GM18951 (cell line): ENCODE measurements around the gene NDUFS6.

Experiments
- POLR2A ChIP-seq: IDR thresholded peaks from 4 replicates; pipeline ENCODE4 v1.6.1; 2011; ENCODE audit warnings: mild to moderate bottlenecking; ENCODE audit not compliant: insufficient read length, insufficient read depth; ENCODE audit errors: extremely low read depth
- in situ Hi-C: fragments of 300-500 bp; cut with MboI; formaldehyde crosslinking; loops from one replicate; pipeline ENCODE4 v1.12.0; 2022; ENCODE audit warnings: low sequenced_read_pairs, mixed read lengths, inconsistent platforms; ENCODE audit not compliant: unreplicated experiment

Gene NDUFS6

GRCh38 chr5:1769017-1769640 lies 32.1 kb upstream of the NDUFS6 start:
- no peak for TF ChIP-seq POLR2A
- in situ Hi-C loops, result loop anchor here (25.0 kb wide), 1 partner anchor 243 kb away; no protein-coding TSS in a partner anchor

DNA sequence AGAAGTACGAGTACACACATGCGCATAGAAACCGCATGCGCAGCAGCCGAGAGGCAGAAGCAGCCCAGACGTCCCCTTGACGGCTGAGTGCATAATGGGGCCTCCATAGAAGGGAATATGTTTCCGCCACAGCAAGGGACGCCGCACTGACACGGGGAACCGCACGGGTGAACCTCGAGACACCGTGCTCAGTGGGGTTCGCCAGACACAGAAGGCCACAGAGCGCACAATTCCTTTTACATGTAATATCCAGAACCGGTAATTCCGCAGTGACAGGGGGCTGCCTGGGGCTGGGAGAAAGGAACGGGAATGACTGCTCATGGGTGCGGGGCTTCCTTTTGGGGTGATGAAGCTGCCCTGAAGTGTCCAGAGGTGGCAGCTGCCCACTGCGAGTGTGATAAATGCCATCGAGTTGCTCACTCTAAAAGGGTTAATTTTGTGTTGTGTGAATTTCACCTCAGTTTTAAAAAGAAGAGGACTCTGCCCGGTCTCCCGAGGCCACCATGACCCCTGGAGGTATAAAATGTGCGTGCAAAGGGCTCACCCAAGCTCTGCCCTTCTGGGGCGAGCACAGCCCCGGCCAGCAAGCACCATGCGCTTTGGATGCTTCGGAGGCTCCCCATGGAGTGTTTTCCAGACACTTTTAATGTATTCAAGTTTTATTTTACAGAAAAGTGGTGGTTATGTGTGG lies 31.3 kb upstream of the NDUFS6 start:
- in situ Hi-C loops, result loop anchor here (25.0 kb wide), 1 partner anchor 242 kb away; no protein-coding TSS in a partner anchor
- TF ChIP-seq POLR2A, result no peak

GRCh38 chr5:1770443-1770802 lies 30.8 kb upstream of the NDUFS6 start:
- TF ChIP-seq POLR2A, result no peak
- in situ Hi-C loops, result loop anchor here (25.0 kb wide), 1 partner anchor 242 kb away; no protein-coding TSS in a partner anchor

GRCh38 chr5:1771149-1772065 lies 29.8 kb upstream of the NDUFS6 start:
- no peak for TF ChIP-seq POLR2A
- in situ Hi-C loops, result loop anchor here (25.0 kb wide), 1 partner anchor 241 kb away; no protein-coding TSS in a partner anchor

DNA sequence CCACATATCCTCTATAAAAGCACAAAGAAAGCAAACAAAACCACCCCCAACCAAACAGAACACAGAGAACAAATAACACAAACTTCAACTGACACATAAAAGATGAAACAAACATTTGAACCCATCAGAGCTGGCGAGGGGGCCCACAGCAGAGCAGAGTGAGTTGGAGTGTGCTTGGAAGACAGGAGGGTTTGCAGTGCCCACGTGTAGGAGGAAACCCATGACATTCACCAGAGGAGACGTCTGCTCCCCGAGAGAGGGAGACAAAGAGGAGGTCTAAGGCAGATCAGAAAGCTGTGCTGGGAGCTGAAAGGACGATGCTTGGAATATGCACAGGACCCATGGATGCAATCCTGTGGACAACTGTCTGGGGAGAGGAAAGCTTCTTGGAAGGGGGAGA lies 28.6 kb upstream of the NDUFS6 start:
- in situ Hi-C loops, result loop anchor here (25.0 kb wide), 1 partner anchor 240 kb away; no protein-coding TSS in a partner anchor
- no peak for TF ChIP-seq POLR2A

DNA sequence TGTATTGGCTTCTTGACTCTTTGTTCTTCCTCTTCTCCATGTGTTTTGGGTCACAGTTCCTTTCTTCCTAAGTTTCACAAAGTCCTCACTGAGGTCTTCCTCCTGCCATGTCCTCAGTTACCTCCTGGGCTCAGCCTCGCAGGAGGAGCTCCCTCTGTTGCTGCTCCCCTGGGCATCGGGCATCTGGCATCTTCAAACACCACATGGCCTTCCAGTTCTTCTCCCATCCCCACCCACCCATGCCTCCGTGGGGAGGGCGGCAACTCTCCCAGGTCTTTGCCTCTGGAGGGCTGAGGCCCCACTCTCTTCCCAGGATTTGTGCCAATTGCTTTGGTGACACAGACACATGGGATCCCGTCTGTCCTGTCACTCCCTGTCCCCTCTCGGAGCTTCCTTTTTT lies 24.4 kb upstream of the NDUFS6 start:
- in situ Hi-C loops, result no loop called here
- TF ChIP-seq POLR2A, result no peak

GRCh38 chr5:1777281-1778137 lies 23.7 kb upstream of the NDUFS6 start:
- TF ChIP-seq POLR2A, result no peak
- in situ Hi-C loops, result no loop called here

DNA sequence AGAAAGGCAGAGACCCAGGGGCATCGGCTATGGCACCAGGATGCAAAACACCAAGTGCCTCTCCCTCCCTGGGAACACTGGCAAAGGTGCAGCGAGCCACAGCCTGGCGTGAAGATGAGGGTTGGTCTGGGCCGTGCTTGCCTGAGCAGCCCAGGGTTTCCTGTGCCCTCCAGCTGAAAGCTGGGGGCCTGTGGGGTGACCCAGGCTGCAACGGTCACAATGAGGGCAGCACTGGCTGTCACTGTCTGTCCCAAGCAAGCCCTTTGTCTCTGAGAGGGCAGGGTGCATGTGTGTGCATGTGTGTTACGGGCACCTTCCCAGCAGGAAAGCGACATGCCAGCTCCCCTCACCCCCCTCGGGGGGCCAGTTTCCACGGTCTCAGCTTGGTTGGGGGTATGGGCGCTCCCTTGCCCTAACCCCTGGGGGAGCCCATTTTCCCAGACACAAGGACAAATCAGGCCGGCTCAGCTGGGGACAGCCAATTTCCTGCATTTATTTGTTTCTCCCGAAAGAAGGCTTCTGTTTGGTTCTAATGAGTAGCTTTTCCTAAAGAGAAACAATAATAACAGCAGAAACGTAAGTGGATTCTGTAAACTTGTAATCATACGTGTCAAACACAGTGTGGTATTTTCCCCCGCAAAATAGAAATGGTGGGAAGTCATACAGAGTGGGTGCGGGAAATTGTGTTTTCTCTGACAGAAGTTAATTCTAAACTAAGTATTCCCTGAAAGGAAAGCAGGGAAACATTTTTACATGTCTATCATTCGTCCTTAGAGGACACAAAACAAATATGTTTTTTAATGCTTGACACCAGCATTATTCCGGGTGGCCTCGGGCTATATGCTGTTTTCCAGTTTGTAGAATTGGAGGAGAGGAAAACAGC lies 22.8 kb upstream of the NDUFS6 start:
- in situ Hi-C loops, result no loop called here
- TF ChIP-seq POLR2A, result no peak

DNA sequence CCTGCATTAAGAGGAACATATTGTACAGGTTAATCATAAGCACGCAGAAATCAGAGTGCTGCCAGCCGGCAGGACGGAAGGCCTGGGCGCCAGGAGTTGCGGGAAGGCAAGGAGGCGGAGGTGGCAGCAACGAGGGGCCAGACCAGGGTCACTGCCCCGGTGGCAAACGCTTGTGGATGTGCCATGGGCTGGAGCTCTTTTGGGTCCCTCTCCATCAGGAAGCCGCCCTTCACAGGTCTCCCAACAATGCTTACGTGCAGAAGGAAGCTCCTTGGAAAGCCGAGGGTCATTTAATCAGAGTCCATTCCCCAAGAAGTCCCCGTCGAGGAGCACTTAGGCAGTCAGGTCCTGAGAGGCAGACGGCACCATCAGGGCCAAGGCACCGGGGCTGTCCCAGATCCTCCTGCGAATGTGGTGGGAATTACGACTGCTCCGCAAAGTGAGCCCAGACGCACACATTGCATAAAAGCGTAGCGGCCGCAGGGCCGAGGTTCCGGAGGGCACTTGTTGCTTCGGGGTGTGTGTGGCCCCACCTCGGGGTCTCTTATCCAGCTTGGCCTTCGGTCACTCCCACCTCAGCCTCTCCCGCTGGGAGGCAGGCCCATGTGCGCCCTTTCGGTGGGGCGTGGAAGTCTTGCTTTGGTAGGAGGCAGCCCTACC lies 22.1 kb upstream of the NDUFS6 start:
- in situ Hi-C loops, result no loop called here
- no peak for TF ChIP-seq POLR2A

DNA sequence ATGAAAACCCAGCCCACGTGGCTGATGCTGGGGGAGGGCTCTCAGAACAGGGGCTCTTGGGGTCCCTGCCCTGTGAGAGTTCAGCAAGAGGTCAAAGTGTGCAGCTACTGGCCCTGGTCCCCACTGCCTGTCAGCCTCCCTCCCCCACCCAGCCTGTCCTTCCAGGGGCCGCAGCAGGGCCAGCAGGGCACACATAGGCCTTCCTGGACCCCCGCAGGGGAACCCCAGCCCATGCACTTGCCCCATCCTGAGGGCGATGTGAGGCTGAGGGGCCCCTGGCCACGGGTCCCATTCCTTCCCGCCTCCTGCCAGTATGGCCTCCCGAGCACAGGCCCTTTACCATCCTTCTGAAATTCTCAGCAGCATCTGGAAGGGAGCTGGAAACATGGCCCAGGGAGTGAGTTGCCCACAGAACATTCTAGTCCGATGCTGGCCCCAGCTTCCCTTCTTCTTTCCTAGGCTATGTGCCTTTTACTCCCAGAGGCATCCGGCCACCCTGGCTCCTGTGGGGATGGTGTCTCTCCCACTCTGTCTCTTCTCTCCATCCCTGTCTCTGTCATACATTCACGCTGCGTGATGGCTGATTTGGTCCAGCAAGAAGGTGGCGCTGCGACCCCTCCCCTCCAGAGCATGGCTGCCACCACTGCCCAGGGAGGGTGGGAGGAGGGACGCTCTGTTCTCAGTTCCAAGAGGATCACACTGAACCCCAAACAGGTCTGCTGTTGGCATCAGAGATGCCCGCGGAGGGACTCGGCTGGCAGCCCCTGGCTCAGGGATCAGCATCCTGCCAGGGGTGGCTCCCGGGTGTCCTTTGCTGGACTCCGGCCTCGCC lies 21.2 kb upstream of the NDUFS6 start:
- in situ Hi-C loops, result no loop called here
- no peak for TF ChIP-seq POLR2A
